Lung (tissue), 12 donors: ENCODE results near the gene SLC6A18. TPM values are rescaled to one million over a fixed set of nuclear protein-coding genes. Genes with fewer than 3 reads are reported as not detected.

Experiments used
- ATAC-seq: fragments of 200-7000 bp; cut with Tn5 transposase; one replicate; pipeline ENCODE4 v1.9.1; 2020; ENCODE audit warnings: moderate number of reproducible peaks; ENCODE audit not compliant: insufficient read depth, low FRiP score
- DNase-seq, 3 donors: peaks; one replicate each; pipeline ENCODE4 v3.0.0-alpha.2; 2013 to 2017
- H3K27ac ChIP-seq, 2 donors: one replicate each; pipeline ENCODE4 v1.5.1; 2013; ENCODE audit warnings: mild to moderate bottlenecking in 2 of 2, moderate library complexity in 2 of 2, control low read depth in 1 of 2, inconsistent platforms in 1 of 2, low read depth in 1 of 2, low read length in 1 of 2
- H3K27me3 ChIP-seq, 3 donors: one replicate each; pipeline ENCODE4 v1.5.1; 2013; ENCODE audit warnings: low read length in 2 of 3; ENCODE audit not compliant: control insufficient read depth in 3 of 3, insufficient read depth in 3 of 3
- H3K36me3 ChIP-seq, 4 donors: one replicate each; pipeline ENCODE4 v1.5.1; 2013; ENCODE audit warnings: low read length in 4 of 4, mild to moderate bottlenecking in 1 of 4, moderate library complexity in 1 of 4; ENCODE audit not compliant: control insufficient read depth in 4 of 4, insufficient read depth in 4 of 4
- H3K4me1 ChIP-seq, 5 donors: one replicate each; pipeline ENCODE4 v1.5.1; 2013; ENCODE audit warnings: low read length in 5 of 5, mild to moderate bottlenecking in 2 of 5, moderate library complexity in 1 of 5; ENCODE audit not compliant: control insufficient read depth in 5 of 5, insufficient read depth in 5 of 5
- H3K4me3 ChIP-seq: one replicate; pipeline ENCODE4 v1.5.1; 2013; ENCODE audit warnings: mild to moderate bottlenecking, control low read depth, moderate library complexity
- H3K9ac ChIP-seq, 2 donors: one replicate each; pipeline ENCODE4 v1.5.1; 2013; ENCODE audit warnings: low read length in 2 of 2, control low read depth in 1 of 2; ENCODE audit not compliant: insufficient read depth in 1 of 2
- H3K9me3 ChIP-seq, 4 donors: one replicate each; pipeline ENCODE4 v1.5.1; 2013; ENCODE audit warnings: low read length in 3 of 4, mild to moderate bottlenecking in 1 of 4, moderate library complexity in 1 of 4; ENCODE audit not compliant: control insufficient read depth in 4 of 4, insufficient read depth in 3 of 4
- CTCF ChIP-seq: IDR thresholded peaks from 2 replicates; pipeline ENCODE4 v1.5.1; 2012; ENCODE audit warnings: mild to moderate bottlenecking; ENCODE audit errors: control extremely low read depth, extremely low read depth
- WGBS, 2 donors: extraction: QIAGEN DNeasy Blood & Tissue Kit; methylation state at CpG; one replicate each; pipeline ENCODE4 v1.1.7; 2013; 5-methylcytosine and 5-hydroxymethylcytosine counted together
- polyA plus RNA-seq, 2 donors: library from polyadenylated mRNA; stranded (reverse); fragments of 200-250 nt; gene quantifications; one replicate each; pipeline ENCODE4 v1.2.1, GENCODE V29; 2013
- total RNA-seq, 2 donors: library from RNA; depleted of rRNA in 1 of 2; stranded (reverse); fragments of >200 nt in 1 of 2; gene quantifications; one replicate each; pipeline ENCODE4 v1.2.1, GENCODE V29; 2014 to 2021
- donor health status: control.
- donor health status: control.
- donor health status: Bipolar disorder and iron deficiency.
- donor health status: healthy.
- donor health status: DM: yes; HTN: yes; CAD: no.

Gene SLC6A18
- total and polyA plus RNA-seq, 4 donors = not detected

- WGBS, 2 donors = 63 to 80% methylated on average over 28 of the region's 28 CpGs
Observed at GRCh38 chr5:1200495-1201326, 24.5 kb upstream of the SLC6A18 start.

GRCh38 chr5:1201327-1202025, 23.7 kb upstream of the SLC6A18 start, which contains the start of gene SLC6A19:
TSS of gene SLC6A19 (plus strand) at chr5:1201595. CDS start at chr5:1201651, 56 bp downstream.
- TF ChIP-seq CTCF = no peak
- Histone ChIP-seq H3K27ac (no peak within 1 kb of the TSS), H3K4me3 (no peak within 1 kb of the TSS), H3K9me3 (no peaks in the 10 kb centered on the region), H3K27me3 (peaks cover 8 to 14% (median 10%) of the 10 kb centered on the region in 3 donors), H3K9ac (no peak within 1 kb of the TSS), H3K36me3 (no peaks in the 10 kb centered on the region), H3K4me1 (peaks cover 0 to 16% (median 4%) of the 10 kb centered on the region in 5 donors)
- ATAC-seq (no peak), DNase-seq (no peak)
- 64 to 78% methylated on average over 49 to 51 of the region's 51 CpGs for WGBS, 2 donors

More at GRCh38 chr5:1200495-1201326, 24.5 kb upstream of the SLC6A18 start:
- H3K27me3 ChIP-seq = peaks cover 8 to 14% (median 10%) of the 10 kb centered on the region in 3 donors
- H3K9me3 ChIP-seq = no peaks in the 10 kb centered on the region
- DNase-seq (no peak), ATAC-seq (no peak)
- TF ChIP-seq CTCF = no peak
- H3K4me1 ChIP-seq = peaks cover 0 to 16% (median 4%) of the 10 kb centered on the region in 5 donors
- H3K36me3 ChIP-seq = no peaks in the 10 kb centered on the region
- no peak overlapping the region for H3K9ac ChIP-seq
- no peak overlapping the region for H3K4me3 ChIP-seq
- no peak overlapping the region for H3K27ac ChIP-seq

GRCh38 chr5:1202026-1202797, 23.0 kb upstream of the SLC6A18 start:
- DNase-seq (no peak), ATAC-seq (no peak)
- peaks cover 0 to 16% (median 4%) of the 10 kb centered on the region in 5 donors for H3K4me1 ChIP-seq
- H3K27ac ChIP-seq = no peak overlapping the region
- H3K9ac ChIP-seq = no peak overlapping the region
- WGBS, 2 donors = 77 to 83% methylated on average over 26 of the region's 26 CpGs
- no peak overlapping the region for H3K4me3 ChIP-seq
- TF ChIP-seq CTCF = no peak
- peaks cover 8 to 14% (median 10%) of the 10 kb centered on the region in 3 donors for H3K27me3 ChIP-seq
- H3K9me3 ChIP-seq = no peaks in the 10 kb centered on the region
- H3K36me3 ChIP-seq = no peaks in the 10 kb centered on the region
